OCI-LY1 (cell line): ENCODE measurements around the gene DDX1.

Source experiments
- EZH2 ChIP-seq: fragments of 200-600 bp; sonication (generic), shearing (Covaris generic); IDR thresholded peaks from 2 replicates; pipeline ENCODE4 v1.8.0; 2017; ENCODE audit warnings: borderline replicate concordance, mixed run types, mild to moderate bottlenecking, antibody characterized with exemption, low read length, moderate library complexity, mixed read lengths
- TF ChIP-seq, protein P1 (sequence below): fragments of 200-600 bp; sonication (generic), shearing (Covaris generic); IDR thresholded peaks from 2 replicates; pipeline ENCODE4 v1.5.1; 2017; ENCODE audit warnings: mild to moderate bottlenecking, antibody characterized with exemption, low read length, moderate library complexity, mixed read lengths

DNA sequence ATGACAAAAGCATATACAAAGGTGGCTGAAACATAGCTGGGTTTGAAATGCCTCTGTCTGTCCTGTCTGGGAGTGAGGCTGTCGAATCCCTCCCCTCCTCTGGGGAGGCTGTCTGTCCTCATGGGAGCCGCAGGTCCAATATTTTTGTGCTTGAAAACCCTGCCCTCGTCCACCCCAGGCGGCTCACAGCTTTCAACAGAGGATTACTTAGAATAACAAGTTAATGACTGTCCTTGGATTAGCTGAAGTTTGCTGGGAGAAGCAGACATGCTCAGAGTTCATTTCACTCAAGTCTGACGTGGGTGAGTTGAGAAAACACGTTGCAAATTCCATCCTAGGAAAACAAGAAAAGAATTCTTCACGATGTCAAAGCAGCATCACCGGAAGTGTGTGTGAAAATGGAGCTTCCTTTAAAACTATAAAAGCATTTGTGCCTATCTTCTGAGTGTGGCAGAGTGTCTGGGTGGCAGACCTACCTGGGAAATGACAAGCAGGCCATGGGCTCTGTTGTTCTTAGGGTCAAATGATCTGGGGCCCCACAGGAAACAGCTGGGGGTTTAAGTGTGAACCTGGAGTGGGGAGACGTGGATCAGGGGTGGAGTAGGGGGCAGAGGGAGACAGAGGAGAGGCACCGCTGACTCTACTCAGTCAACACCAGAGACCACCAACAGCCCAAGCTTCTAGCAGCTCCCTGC is 77.1 kb downstream of the DDX1 start:
- TF ChIP-seq, protein P1, sequence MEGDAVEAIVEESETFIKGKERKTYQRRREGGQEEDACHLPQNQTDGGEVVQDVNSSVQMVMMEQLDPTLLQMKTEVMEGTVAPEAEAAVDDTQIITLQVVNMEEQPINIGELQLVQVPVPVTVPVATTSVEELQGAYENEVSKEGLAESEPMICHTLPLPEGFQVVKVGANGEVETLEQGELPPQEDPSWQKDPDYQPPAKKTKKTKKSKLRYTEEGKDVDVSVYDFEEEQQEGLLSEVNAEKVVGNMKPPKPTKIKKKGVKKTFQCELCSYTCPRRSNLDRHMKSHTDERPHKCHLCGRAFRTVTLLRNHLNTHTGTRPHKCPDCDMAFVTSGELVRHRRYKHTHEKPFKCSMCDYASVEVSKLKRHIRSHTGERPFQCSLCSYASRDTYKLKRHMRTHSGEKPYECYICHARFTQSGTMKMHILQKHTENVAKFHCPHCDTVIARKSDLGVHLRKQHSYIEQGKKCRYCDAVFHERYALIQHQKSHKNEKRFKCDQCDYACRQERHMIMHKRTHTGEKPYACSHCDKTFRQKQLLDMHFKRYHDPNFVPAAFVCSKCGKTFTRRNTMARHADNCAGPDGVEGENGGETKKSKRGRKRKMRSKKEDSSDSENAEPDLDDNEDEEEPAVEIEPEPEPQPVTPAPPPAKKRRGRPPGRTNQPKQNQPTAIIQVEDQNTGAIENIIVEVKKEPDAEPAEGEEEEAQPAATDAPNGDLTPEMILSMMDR = no peak
- TF ChIP-seq EZH2 = no peak
